H1 (cell line): ENCODE results near the gene TRPT1. TPM values are rescaled to one million over a fixed set of nuclear protein-coding genes. Genes with fewer than 3 reads are reported as not detected.

Experiments used
- ASH2L ChIP-seq: fragments of 200-600, 300-600 bp; sonication (generic); IDR thresholded peaks from one replicate; pipeline ENCODE4 v1.7.1; 2017; ENCODE audit warnings: low read length
- ATF3 ChIP-seq: IDR thresholded peaks from 2 replicates; pipeline ENCODE4 v1.6.1; 2011; ENCODE audit warnings: low read depth, mild to moderate bottlenecking, low read length; ENCODE audit not compliant: insufficient read depth
- CTBP2 ChIP-seq: IDR thresholded peaks from 2 replicates; pipeline ENCODE4 v1.7.0; 2011; ENCODE audit warnings: borderline replicate concordance, mild to moderate bottlenecking, moderate library complexity, mixed read lengths, low read length; ENCODE audit not compliant: insufficient read depth, insufficient read length
- PHF8 ChIP-seq: fragments of 200-600 bp; sonication (generic); conservative IDR thresholded peaks from 2 replicates; pipeline ENCODE4 v1.7.1; 2012; ENCODE audit warnings: low read depth, mild to moderate bottlenecking, inconsistent platforms, low read length, moderate library complexity
- SP1 ChIP-seq: IDR thresholded peaks from 2 replicates; pipeline ENCODE4 v1.6.1; 2011; ENCODE audit warnings: low read depth, low read length
- polyA plus RNA-seq, 7 experiments: library from polyadenylated mRNA; depleted of rRNA in 3 of 7; stranded (reverse) in 5 of 7; unstranded in 2 of 7; fragments of >200 nt in 5 of 7; fragments of 200-250 nt in 2 of 7; gene quantifications; 1 replicate in 5 of 7; 2 replicates in 1 of 7; 4 replicates in 1 of 7; pipeline versions ENCODE4 v1.2.1 to v1.2.3, GENCODE V29; 2011 to 2013; ENCODE audit warnings: missing spikeins in 2 of 7, mixed read lengths in 2 of 7
- total RNA-seq: library from RNA; stranded (reverse); fragmentation: NEBNext Ultra II Directional; extraction: Animal tissue kit (Norgen Biotek cat#: 25700); gene quantifications from 2 replicates; pipeline ENCODE4 v1.2.1, GENCODE V29; 2021

Gene TRPT1
- total and polyA plus RNA-seq, 2 of the 8 experiments (the other 6 are each of a cell fraction or from before 2014, with no cell fraction given) = 34.5 to 74.6 TPM

GRCh38 chr11:64185175-64185692, 40.8 kb downstream of the TRPT1 start (continued):
- peak; percentile 97 for TF ChIP-seq PHF8
- TF ChIP-seq ATF3 = peak; percentile 64; the same call in 1 of the 2 replicates
- TF ChIP-seq ASH2L = peak; percentile 79
- TF ChIP-seq SP1 = no peak
- TF ChIP-seq CTBP2 = no peak
